ENCODE results near the gene NAT14. TPM values are rescaled to one million over a fixed set of nuclear protein-coding genes. Genes with fewer than 3 reads are reported as not detected.

The NAT14 gene
- total RNA-seq, 1 experiment from 2014 or later: 25.9 TPM

DNA sequence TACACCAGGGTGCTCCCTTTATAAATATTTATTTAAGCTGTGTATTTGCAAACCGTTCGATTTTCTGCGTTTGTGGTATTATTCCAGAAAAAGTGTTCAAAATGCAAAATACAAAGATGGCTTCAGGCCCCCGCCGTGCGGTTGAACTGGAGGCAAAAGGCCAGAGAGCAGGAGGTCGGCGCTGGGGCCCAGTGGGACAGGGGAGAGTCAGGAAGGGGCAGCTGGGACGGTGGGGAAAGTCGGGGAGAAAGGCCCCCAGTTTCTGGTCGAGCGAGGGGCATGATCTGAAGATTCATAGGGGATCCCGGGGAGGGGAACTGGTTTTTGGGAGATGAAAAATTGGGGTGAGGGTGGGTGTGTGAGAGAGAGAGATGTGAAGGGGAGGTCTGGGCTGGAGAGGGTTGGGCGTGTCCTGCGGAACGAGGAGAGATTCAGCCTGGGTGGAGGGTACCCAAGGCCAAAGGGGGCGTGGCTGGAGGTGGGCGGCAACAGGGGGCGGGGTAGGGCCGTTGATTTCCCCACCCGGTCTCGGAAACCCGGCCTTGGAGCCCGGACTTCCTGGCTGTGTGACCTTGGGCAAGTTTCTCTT is 24.2 kb upstream of the NAT14 start:
- H3K9me3 ChIP-seq (replicated peaks): no peaks in the 10 kb centered on the region
- peaks cover 7% of the 10 kb centered on the region; the same call in 1 of the 2 replicates for H3K4me1 ChIP-seq
- H3K27me3 ChIP-seq: no peaks in the 10 kb centered on the region
- H3K4me3 ChIP-seq: peak overlapping the region; percentile 69
- H3K36me3 ChIP-seq: no peaks in the 10 kb centered on the region
- DNase-seq: peak; percentile 88
- peak overlapping the region; percentile 76 for H3K27ac ChIP-seq

DNA sequence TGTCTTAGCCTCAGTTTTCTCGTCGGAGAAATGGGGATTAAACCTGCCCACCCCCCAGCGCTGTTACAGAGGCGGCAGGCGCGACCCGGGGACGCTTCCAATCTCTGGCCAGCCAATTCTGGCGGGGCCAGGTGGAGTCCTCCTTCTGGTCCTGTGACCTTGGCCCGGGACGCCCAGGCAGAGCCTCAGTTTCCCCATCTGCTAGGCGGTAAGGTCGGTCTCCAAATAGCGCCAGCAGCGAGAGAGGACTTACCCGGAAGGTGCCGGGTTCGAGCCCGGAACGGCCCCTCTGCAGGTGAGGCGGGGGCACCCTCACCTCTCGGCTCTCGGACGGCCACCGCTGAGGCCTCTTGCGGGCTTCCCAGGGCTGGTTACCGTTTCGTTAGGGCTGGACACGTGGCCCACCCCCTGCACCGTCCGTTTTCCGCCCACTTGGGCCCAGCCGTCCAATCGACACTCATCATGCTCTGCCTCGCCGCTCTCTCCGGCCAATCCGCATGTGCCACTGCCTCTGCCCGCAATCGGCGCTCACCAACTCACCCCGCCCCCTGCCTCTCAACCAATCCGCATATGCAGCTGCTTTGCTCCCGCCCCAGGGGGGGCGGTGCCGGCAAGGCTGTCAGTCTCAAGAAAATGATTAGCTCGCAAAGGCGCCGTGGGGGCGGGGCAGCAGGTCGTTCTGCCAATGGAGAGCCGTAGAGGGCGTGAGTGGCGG is 23.6 kb upstream of the NAT14 start, which contains the start of gene ISOC2:
ISOC2 (minus strand) TSS at position 384 of the 715 bp plus-strand sequence. CDS start 5,156 bp downstream, outside the sequence.
- H3K27ac ChIP-seq: peak within 1 kb of the TSS; percentile 76
- peak within 1 kb of the TSS; percentile 69 for H3K4me3 ChIP-seq
- peak; percentile 100 for DNase-seq
- H3K27me3 ChIP-seq: no peaks in the 10 kb centered on the region
- H3K36me3 ChIP-seq: no peaks in the 10 kb centered on the region
- H3K9me3 ChIP-seq (replicated peaks): no peaks in the 10 kb centered on the region
- peaks cover 7% of the 10 kb centered on the region; the same call in 1 of the 2 replicates for H3K4me1 ChIP-seq

DNA sequence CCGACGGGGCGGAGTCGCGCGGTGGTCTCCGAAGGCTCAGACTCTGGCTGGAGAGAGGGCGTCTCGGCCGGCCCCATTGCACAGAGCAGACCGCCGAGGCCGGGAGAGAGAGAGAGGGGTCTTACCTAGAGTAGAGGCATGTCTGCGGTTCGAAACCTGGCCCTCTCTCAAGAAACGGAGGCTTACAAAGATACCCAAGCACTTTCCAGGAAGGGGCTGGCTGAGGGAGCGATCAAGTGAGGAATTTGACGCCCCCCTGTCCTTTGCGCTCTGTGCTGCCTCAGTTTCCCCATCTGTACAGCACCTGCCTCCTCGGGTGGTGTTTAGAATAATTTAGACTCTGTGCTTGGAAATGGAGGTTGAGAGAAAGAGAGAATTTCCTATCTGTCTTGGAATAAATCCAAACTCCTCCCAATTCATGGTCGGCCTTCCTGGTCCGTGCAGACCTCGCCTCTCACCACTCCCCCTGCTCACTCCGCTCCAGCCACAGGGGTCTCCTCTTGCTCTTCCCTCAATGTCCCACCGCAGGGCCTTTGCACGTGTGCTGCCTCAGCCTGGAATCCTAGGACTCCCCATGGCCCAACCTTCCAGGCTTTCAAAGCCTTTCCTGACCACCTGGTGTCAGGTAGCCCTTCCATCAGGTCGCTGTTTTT is 22.9 kb upstream of the NAT14 start:
- Histone ChIP-seq H3K9me3 (replicated peaks) (no peaks in the 10 kb centered on the region), H3K27ac (no peak overlapping the region), H3K4me3 (peak overlapping the region; percentile 32), H3K36me3 (no peaks in the 10 kb centered on the region), H3K4me1 (peaks cover 7% of the 10 kb centered on the region; the same call in 1 of the 2 replicates), H3K27me3 (no peaks in the 10 kb centered on the region)
- no peak for DNase-seq

DNA sequence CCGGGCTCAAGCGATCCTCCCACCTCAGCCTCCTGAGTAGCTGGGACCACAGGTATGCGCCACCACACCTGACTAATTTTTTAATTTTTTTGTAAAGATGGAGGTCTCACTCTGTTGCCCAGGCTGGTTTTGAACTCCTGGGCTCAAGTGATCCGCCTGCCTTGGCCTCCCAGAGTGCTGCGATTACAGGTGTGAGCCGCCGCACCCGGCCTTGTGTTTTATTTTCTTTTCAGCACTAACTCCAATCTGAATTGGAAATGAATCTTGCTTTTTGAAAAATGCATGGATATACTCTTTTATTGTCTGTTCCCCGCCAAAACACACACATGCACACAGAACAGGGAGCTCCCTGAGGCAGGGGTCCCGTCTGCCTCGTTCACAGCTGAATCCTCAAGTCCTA is 22.3 kb upstream of the NAT14 start:
- no peaks in the 10 kb centered on the region for H3K27me3 ChIP-seq
- H3K36me3 ChIP-seq: no peaks in the 10 kb centered on the region
- no peak overlapping the region for H3K4me3 ChIP-seq
- H3K9me3 ChIP-seq (replicated peaks): no peaks in the 10 kb centered on the region
- H3K4me1 ChIP-seq: peaks cover 7% of the 10 kb centered on the region; the same call in 1 of the 2 replicates
- no peak overlapping the region for H3K27ac ChIP-seq
- no peak for DNase-seq

DNA sequence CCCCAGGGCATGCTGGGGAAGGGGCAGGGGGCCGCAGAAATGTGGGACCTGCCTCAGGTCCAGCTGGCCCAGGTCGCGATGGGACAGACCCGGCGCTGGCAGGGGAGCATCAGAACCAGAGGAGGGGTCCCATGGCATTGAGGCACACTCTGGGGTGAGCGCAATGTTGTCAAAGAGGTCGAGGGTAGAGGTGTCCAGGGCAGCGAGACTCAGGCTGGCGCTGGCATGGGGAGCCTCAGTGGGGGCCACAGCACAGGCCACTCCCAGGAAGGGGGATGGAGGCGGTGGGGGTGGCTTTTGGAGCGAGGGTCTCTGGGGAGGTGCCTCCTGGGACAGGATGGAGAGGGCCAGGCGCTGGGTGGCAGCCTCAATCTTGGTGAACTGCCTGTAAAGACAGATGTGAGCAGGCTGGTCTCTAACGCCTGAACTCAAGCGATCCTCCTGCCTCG is 21.4 kb upstream of the NAT14 start:
- H3K36me3 ChIP-seq: no peaks in the 10 kb centered on the region
- DNase-seq: no peak

DNA sequence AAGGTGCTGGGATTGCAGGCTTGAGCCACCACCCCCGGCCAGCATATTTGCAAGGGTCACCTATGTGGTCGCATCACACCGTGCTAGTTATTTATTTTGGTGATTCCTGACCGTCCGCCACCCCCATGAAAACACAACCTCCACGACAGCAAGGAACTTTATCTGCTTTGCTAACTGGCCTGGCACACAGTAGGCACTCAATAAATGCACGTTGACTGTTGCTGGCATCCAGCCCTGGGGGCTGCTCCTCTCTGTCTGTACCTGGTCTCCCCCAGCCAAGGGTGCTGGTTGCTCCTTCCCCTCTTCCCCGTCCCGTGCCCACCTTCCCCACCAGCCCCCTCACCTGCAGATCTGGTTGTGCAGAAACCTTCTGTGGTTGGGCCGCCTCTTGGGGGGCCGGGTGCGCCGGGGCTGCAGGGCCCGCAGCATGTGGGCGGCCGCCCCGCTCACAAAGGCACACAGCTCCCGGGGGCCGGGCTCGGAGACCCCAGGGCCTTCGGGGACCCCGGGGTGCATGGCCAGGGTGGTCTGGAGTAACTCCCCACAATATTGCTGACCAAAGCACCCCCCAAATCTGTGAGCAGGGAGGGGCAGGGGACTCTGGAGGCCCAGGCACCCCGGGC is 20.8 kb upstream of the NAT14 start:
- Histone ChIP-seq H3K9me3 (replicated peaks) (no peaks in the 10 kb centered on the region), H3K27ac (no peak overlapping the region), H3K27me3 (no peaks in the 10 kb centered on the region), H3K4me1 (peaks cover 7% of the 10 kb centered on the region; the same call in 1 of the 2 replicates), H3K4me3 (no peak overlapping the region), H3K36me3 (no peaks in the 10 kb centered on the region)
- no peak for DNase-seq

More for the DNA sequence above, 21.4 kb upstream of the NAT14 start:
- Histone ChIP-seq H3K27me3 (no peaks in the 10 kb centered on the region), H3K4me1 (peaks cover 7% of the 10 kb centered on the region; the same call in 1 of the 2 replicates), H3K9me3 (replicated peaks) (no peaks in the 10 kb centered on the region), H3K4me3 (no peak overlapping the region), H3K27ac (no peak overlapping the region)

DNA sequence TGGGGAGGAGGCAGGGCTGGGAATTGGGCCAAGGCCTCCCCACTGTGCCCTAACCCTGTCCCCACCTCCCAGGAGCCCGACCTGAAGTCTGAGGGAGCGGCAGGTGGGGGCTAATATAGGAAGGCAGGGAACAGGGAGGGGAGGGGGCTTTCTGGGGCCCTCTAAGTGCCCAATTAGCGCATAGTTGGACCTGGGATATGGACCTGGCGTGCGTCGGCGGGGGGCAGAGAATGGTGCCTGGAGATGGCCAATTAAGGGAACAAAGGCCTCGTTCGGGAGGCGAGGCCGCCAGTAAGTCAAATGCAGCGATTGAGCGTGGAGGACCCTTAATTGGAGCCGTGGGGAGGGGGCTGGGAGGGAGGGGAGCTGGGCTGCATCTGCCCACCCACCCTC is 20.3 kb upstream of the NAT14 start, which contains the start of gene C19orf85:
C19orf85 (minus strand) TSS at position 90 of the 393 bp plus-strand sequence. CDS start 197 bp downstream, outside the sequence.
- no peaks in the 10 kb centered on the region for H3K27me3 ChIP-seq
- H3K36me3 ChIP-seq: no peaks in the 10 kb centered on the region
- H3K27ac ChIP-seq: no peak within 1 kb of the TSS
- DNase-seq: no peak
- peaks cover 7% of the 10 kb centered on the region; the same call in 1 of the 2 replicates for H3K4me1 ChIP-seq
- H3K9me3 ChIP-seq (replicated peaks): no peaks in the 10 kb centered on the region
- H3K4me3 ChIP-seq: no peak within 1 kb of the TSS

DNA sequence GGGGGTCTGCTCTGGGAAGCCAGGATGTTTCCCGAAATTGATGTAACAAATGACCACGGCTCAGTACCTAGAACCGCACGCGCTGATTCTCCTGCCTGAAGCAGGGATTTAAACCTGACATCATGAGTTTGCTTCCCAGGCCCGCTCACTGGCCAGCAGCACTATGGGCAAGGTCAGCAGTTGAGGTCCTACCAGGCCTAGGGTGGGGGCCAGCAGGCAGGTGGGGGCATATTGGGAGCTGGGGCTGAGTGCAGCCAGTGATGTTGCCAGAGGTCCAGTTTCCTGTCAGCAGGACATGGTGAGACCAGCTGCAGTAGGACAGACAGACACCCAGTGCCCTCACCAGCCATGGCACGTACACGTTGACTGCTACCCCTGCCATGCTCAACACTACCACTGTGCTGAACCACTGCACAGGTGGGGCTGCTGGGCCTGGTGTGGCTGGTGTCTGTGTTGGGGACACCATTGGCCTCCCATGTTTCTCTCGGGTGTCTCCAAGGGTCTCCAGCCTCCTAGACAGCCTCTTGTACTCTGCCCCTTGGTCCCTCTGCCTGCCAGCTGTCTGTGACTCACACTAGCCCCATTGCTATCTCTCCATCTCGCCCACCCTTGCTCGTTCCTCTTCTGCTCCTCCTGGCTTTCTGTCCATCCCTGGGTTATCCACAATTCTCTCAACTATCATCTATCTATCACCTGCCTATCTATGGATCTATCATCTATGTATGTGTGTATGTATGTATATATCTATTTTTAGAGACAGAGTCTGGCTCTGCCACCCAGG is 19.3 kb upstream of the NAT14 start:
- DNase-seq: peak in 1 of 2 experiments; percentile 28
- Histone ChIP-seq H3K4me1 (peaks cover 1% of the 10 kb centered on the region; the same call in 1 of the 2 replicates), H3K27me3 (no peaks in the 10 kb centered on the region), H3K36me3 (no peaks in the 10 kb centered on the region), H3K27ac (no peak overlapping the region), H3K4me3 (no peak overlapping the region), H3K9me3 (replicated peaks) (no peaks in the 10 kb centered on the region)

DNA sequence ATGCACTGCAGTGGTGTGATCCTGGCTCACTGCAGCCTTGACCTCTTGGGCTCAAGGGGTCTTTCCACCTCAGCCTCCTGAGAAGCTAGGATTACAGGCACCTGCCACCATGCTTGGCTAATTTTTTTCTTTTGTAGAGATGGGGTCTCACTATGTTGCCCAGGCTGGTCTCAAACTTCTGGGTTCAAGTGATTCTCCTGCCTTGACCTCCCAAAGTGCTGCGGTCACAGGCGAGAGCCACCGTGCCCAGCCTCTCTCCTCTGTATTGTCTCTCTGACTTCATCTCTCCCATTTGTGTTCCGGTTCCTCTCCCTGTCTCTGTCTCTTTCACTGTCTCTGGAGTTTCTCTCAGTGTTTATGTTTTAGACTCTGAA is 18.8 kb upstream of the NAT14 start:
- H3K36me3 ChIP-seq: no peaks in the 10 kb centered on the region
- H3K9me3 ChIP-seq (replicated peaks): no peaks in the 10 kb centered on the region
- H3K4me3 ChIP-seq: no peak overlapping the region
- H3K27ac ChIP-seq: no peak overlapping the region
- H3K27me3 ChIP-seq: no peaks in the 10 kb centered on the region
- DNase-seq: no peak
- no peaks in the 10 kb centered on the region for H3K4me1 ChIP-seq

DNA sequence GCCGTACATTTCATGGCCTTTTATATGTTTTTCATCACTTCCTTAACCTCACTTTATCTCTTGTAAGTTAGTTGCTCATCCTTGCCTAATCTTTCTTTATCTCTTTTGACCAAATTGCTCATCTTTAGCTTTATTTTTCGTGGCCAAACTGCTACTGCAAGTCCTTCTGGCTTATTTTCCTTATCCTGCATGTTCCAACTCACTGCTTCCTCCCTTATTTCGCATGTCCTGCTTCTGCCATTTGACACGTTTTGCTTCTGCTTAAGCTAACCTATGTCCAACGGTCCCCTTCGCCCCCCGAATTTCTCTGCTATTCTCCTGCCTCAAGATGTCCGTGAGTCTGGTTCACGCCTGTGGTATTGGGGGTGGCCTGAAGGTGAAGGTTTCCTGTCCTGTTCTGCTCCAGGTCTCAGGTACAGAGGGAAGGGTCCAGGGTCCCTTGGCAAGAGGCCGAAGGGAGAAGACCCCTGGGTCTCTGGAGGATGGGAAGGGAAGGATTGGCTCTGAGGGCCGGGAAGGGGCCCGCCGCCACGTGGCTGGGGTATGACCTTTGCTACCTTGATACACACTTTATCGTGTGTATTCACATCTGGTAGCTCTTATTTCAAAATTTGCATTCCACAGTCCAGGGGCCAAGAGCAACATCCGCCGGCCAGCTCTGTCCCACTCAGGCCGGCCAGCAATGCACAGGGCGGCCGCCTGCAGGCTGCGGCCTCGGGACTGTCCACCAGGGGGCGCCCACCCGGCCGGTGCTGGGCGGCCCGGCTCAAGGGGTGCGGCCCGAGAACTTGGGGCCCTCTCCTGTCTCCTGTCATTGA is 17.5 kb upstream of the NAT14 start:
- no peak overlapping the region for H3K27ac ChIP-seq
- DNase-seq: peak; percentile 46 to 70

DNA sequence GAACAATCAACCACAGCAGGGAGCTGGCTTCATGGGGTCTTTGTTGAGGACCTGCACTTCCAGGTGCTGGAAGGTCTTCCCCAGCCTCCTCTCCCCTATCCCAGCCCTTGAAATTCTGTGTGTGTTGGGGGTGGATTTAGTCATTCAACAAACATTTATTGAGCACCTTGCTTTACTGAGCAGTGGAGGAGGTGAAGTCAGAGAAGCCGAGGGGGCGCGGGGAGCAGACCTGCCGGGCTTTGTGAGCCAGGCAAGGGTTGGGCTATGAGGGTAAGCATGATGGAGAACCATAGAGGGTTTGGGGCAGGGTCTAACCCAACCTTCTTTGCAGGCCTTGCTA is 17.0 kb upstream of the NAT14 start:
- no peaks in the 10 kb centered on the region for H3K36me3 ChIP-seq
- H3K4me1 ChIP-seq: peaks cover 5% of the 10 kb centered on the region
- H3K27ac ChIP-seq: no peak overlapping the region
- H3K4me3 ChIP-seq: no peak overlapping the region
- no peak for DNase-seq
- no peaks in the 10 kb centered on the region for H3K9me3 ChIP-seq (replicated peaks)
- no peaks in the 10 kb centered on the region for H3K27me3 ChIP-seq

More for the DNA sequence above, 17.5 kb upstream of the NAT14 start:
- no peak overlapping the region for H3K4me3 ChIP-seq
- no peaks in the 10 kb centered on the region for H3K36me3 ChIP-seq
- H3K27me3 ChIP-seq: no peaks in the 10 kb centered on the region
- no peaks in the 10 kb centered on the region for H3K9me3 ChIP-seq (replicated peaks)
- no peaks in the 10 kb centered on the region for H3K4me1 ChIP-seq

DNA sequence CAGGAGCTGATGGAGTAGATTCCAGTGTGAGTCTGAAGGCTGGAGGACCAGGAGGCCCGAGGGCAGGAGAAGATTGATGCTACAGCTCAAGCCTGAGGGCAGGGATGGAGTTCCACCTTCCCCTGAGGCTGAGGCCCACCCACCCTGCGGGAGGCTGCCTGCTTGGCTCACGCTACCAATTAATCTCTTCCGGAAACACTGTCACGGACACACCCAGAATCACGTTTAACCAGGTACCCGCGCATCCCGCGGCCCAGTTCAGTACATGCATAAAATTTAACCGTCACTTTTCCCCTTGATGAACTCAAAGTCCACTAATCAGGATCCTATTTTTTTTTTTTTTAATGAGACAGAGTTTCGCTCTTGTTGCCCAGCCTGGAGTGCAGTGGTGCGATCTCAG is 13.7 kb upstream of the NAT14 start:
- no peak overlapping the region for H3K27ac ChIP-seq
- peak in 1 of 2 experiments; percentile 20 for DNase-seq
- H3K4me3 ChIP-seq: no peak overlapping the region
- H3K36me3 ChIP-seq: no peaks in the 10 kb centered on the region
- H3K4me1 ChIP-seq: peaks cover 27% of the 10 kb centered on the region
- no peaks in the 10 kb centered on the region for H3K27me3 ChIP-seq
- H3K9me3 ChIP-seq (replicated peaks): no peaks in the 10 kb centered on the region

DNA sequence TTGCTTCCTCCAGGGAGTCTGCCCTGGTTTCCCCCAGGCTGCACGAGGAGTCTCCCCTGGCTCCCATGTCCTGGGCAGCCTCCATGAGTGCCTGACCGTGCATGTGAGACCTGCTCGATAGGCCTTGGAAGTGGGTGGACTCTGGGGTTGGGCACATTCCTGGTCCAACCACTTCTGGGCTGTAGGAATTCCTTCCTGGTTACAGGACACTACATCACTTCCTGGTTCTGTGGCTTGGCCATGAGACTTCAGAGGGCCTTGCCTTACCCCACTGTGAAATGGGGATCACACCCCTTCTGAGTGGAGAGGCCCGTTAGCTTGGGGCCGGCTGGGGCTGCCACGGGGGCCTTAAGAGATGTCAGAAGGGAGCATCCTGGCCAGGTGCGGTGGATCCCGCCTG is 12.5 kb upstream of the NAT14 start:
- Histone ChIP-seq H3K27me3 (no peaks in the 10 kb centered on the region), H3K4me1 (peaks cover 27% of the 10 kb centered on the region), H3K36me3 (no peaks in the 10 kb centered on the region), H3K27ac (no peak overlapping the region), H3K9me3 (replicated peaks) (no peaks in the 10 kb centered on the region), H3K4me3 (no peak overlapping the region)
- DNase-seq: peak in 1 of 2 experiments; percentile 42

Data from SJCRH30 (cell line).